Measurements from ENCODE around the gene SPC24. TPM values are rescaled to one million over a fixed set of nuclear protein-coding genes. Genes with fewer than 3 reads are reported as not detected.

Gene SPC24
- polyA plus RNA-seq, 1 of the 3 experiments (the other 2 are of a cell fraction), result 18.9 TPM

GRCh38 chr19:11177592-11177991, 22.0 kb upstream of the SPC24 start:
- Histone ChIP-seq H3K9me3 (no peaks in the 10 kb centered on the region), H3K79me2 (ENCODE audit: insufficient read depth) (peaks cover 31% of the 10 kb centered on the region), H2AFZ (ENCODE audit: low read depth) (no peak overlapping the region), H3K4me3 (ENCODE audit: low read depth in 2 of 2, low read length in 1 of 2) (no peak overlapping the region), H3K9ac (no peak overlapping the region), H4K20me1 (ENCODE audit: insufficient read depth) (peaks cover 4% of the 10 kb centered on the region; the same call in 1 of the 2 replicates), H3K9me2 (no peaks in the 10 kb centered on the region), H3K27me3 (ENCODE audit: insufficient read depth) (no peaks in the 10 kb centered on the region), H3K36me3 (replicated peaks in 1 of 2; ENCODE audit: control insufficient read depth in 1 of 2, insufficient read depth in 2 of 2, low read length in 1 of 2) (peaks cover 38 to 59% of the 10 kb centered on the region in 2 experiments), H3F3A (replicated peaks; ENCODE audit: insufficient read depth) (peaks cover 4% of the 10 kb centered on the region), H3K27ac (ENCODE audit: low read depth in 2 of 2, low read length in 1 of 2) (no peak overlapping the region), H3K4me2 (no peak overlapping the region), H3K4me1 (ENCODE audit: control insufficient read depth in 1 of 2, insufficient read depth in 2 of 2, low read depth in 1 of 2, low read length in 1 of 2) (no peaks in the 10 kb centered on the region)
- ChIA-PET CTCF (interaction anchor here (0.6 to 1.8 kb wide), 3 partner anchors 11 to 41 kb away, joined by 3 to 4 read pairs (median 3); no protein-coding TSS in a partner anchor), POLR2A (interaction anchor here (0.8 kb wide), 1 partner anchor 21 kb away, joined by 3 read pairs; no protein-coding TSS in a partner anchor)
- WGBS (ENCODE audit: low lambda C conversion rate), result 98% methylated on average over 9 of the region's 9 CpGs
- no peak for TF ChIP-seq GATA2 (CRISPR knock-in tag; IDR thresholded peaks at IDR 0.05)
- TF ChIP-seq EZH2phosphoT487 (IDR thresholded peaks at IDR 0.05; ENCODE audit: borderline replicate concordance, low read depth), result no peak
- DNase-seq, result no peak

- DNase-seq, result peak; percentile 20
- H3K4me2 ChIP-seq, result no peak overlapping the region
- TF ChIP-seq ZBTB33 (IDR thresholded peaks at IDR 0.05; ENCODE audit: borderline replicate concordance, low read depth), result no peak
- no peak for TF ChIP-seq MXI1 (IDR thresholded peaks at IDR 0.05; ENCODE audit: low read depth, low read length)
- no peak for TF ChIP-seq FOXM1 (IDR thresholded peaks at IDR 0.05; ENCODE audit: low read depth)
- TF ChIP-seq ELF1 (IDR thresholded peaks at IDR 0.05), result no peak
- TF ChIP-seq RXRA (IDR thresholded peaks at IDR 0.05; ENCODE audit: borderline replicate concordance, low read depth), result no peak
- TF ChIP-seq CTCF (IDR thresholded peaks at IDR 0.05), result no peak
- TF ChIP-seq MEF2A (IDR thresholded peaks at IDR 0.05; ENCODE audit: borderline replicate concordance, low read depth), result no peak
- no peak for TF ChIP-seq GATA2 (CRISPR knock-in tag; IDR thresholded peaks at IDR 0.05)
- no peak for TF ChIP-seq JUND (IDR thresholded peaks at IDR 0.05)
- no peak for TF ChIP-seq GABPA (IDR thresholded peaks at IDR 0.05; ENCODE audit: low read depth)
- no peak for TF ChIP-seq FOXJ3 (CRISPR knock-in tag; IDR thresholded peaks at IDR 0.05)
- TF ChIP-seq USF2 (IDR thresholded peaks at IDR 0.05; ENCODE audit: borderline replicate concordance, low read depth, low read length), result no peak
- no peak for TF ChIP-seq NRF1 (IDR thresholded peaks at IDR 0.05; ENCODE audit: low read depth, low read length)
- TF ChIP-seq USF1 (IDR thresholded peaks at IDR 0.05; ENCODE audit: borderline replicate concordance, low read depth), result no peak
- TF ChIP-seq FOSL2 (IDR thresholded peaks at IDR 0.05; ENCODE audit: borderline replicate concordance, low read depth), result no peak
- TF ChIP-seq CHD2 (IDR thresholded peaks at IDR 0.05; ENCODE audit: low read length, partially characterized antibody), result no peak
- no peak for TF ChIP-seq EP300 (IDR thresholded peaks at IDR 0.05; ENCODE audit: borderline replicate concordance in 1 of 2, low read depth in 1 of 2, low read length in 1 of 2)
- WGBS (ENCODE audit: low lambda C conversion rate), result 88% methylated on average over 16 of the region's 18 CpGs
- ChIA-PET POLR2A (no interaction called here), CTCF (interaction anchor here (1.1 kb wide), 1 partner anchor 40 kb away, joined by 3 read pairs; no protein-coding TSS in a partner anchor)
- no peaks in the 10 kb centered on the region for H3K9me3 ChIP-seq
- peaks cover 4% of the 10 kb centered on the region; the same call in 1 of the 2 replicates for H4K20me1 ChIP-seq (ENCODE audit: insufficient read depth)
- no peaks in the 10 kb centered on the region for H3K9me2 ChIP-seq
- H3K27me3 ChIP-seq (ENCODE audit: insufficient read depth), result no peaks in the 10 kb centered on the region
- peaks cover 25% of the 10 kb centered on the region; the same call in 1 of the 2 replicates for H3K79me2 ChIP-seq (ENCODE audit: insufficient read depth)
- no peak overlapping the region for H2AFZ ChIP-seq (ENCODE audit: low read depth)
- no peaks in the 10 kb centered on the region for H3F3A ChIP-seq (replicated peaks; ENCODE audit: insufficient read depth)
- H3K4me1 ChIP-seq (ENCODE audit: control insufficient read depth in 1 of 2, insufficient read depth in 2 of 2, low read depth in 1 of 2, low read length in 1 of 2), result no peaks in the 10 kb centered on the region
- H3K4me3 ChIP-seq (ENCODE audit: low read depth in 2 of 2, low read length in 1 of 2), result no peak overlapping the region
- no peak overlapping the region for H3K27ac ChIP-seq (ENCODE audit: low read depth in 2 of 2, low read length in 1 of 2)
- no peak overlapping the region for H3K9ac ChIP-seq
- peaks cover 42 to 60% of the 10 kb centered on the region in 2 experiments for H3K36me3 ChIP-seq (replicated peaks in 1 of 2; ENCODE audit: control insufficient read depth in 1 of 2, insufficient read depth in 2 of 2, low read length in 1 of 2)
These were observed 21.0 kb upstream of the SPC24 start for GRCh38 chr19:11176466-11177193.
